Common myeloid progenitor, CD34-positive (primary cell): ENCODE data around the gene OR4C11.

ENCODE experiments used
- CTCF ChIA-PET: fragments of 350-600 bp; sonication (Branson Sonifier 250); formaldehyde crosslinking; loops from one replicate; lab custom pipeline; 2021; ENCODE audit warnings: antibody characterized with exemption; lab: Charles Lee
- POLR2A ChIA-PET: fragments of 350-600 bp; sonication (Branson Sonifier 250); formaldehyde crosslinking; loops from one replicate; lab custom pipeline; 2021; ENCODE audit warnings: antibody characterized with exemption; lab: Charles Lee
- DNase-seq, 3 donors: peaks; one replicate each; pipeline versions ENCODE4 v3.0.0 to v3.0.0-alpha.2; 2013
- H3K27ac ChIP-seq, 2 experiments: 1 replicate in 1 of 2; 2 replicates in 1 of 2; pipeline ENCODE4 v1.7.0; 2013; ENCODE audit warnings: inconsistent platforms in 2 of 2, low read length in 2 of 2, mild to moderate bottlenecking in 2 of 2, low read depth in 1 of 2, moderate library complexity in 1 of 2; ENCODE audit not compliant: severe bottlenecking in 2 of 2, insufficient read depth in 1 of 2, poor library complexity in 1 of 2
- H3K27me3 ChIP-seq, 5 experiments: replicated peaks in 2 of 5; 1 replicate in 3 of 5; 2 replicates in 2 of 5; pipeline versions ENCODE4 v1.6.1 to v1.7.0; 2013; ENCODE audit warnings: low read length in 4 of 5, mild to moderate bottlenecking in 2 of 5, moderate library complexity in 2 of 5, inconsistent platforms in 1 of 5; ENCODE audit not compliant: insufficient read depth in 5 of 5, control insufficient read depth in 4 of 5
- H3K36me3 ChIP-seq, 4 experiments: 1 replicate in 2 of 4; 2 replicates in 2 of 4; pipeline versions ENCODE4 v1.6.1 to v1.7.0; 2013; ENCODE audit warnings: low read length in 3 of 4, control low read depth in 1 of 4, mild to moderate bottlenecking in 1 of 4; ENCODE audit not compliant: control insufficient read depth in 4 of 4, insufficient read depth in 4 of 4
- H3K4me1 ChIP-seq, 4 experiments: 1 replicate in 3 of 4; 2 replicates in 1 of 4; pipeline versions ENCODE4 v1.6.1 to v1.7.1; 2013; ENCODE audit warnings: low read length in 3 of 4, mild to moderate bottlenecking in 3 of 4, control low read depth in 1 of 4, inconsistent platforms in 1 of 4, moderate library complexity in 1 of 4; ENCODE audit not compliant: control insufficient read depth in 4 of 4, insufficient read depth in 4 of 4; ENCODE audit errors: control extremely low read depth in 1 of 4
- H3K4me3 ChIP-seq, 7 experiments: 1 replicate in 4 of 7; 2 replicates in 3 of 7; pipeline versions ENCODE4 v1.5.1 to v1.7.0; 2013; ENCODE audit warnings: mild to moderate bottlenecking in 7 of 7, low read length in 6 of 7, moderate library complexity in 6 of 7, inconsistent platforms in 2 of 7, low read depth in 2 of 7, control low read depth in 1 of 7; ENCODE audit not compliant: insufficient read depth in 4 of 7, control insufficient read depth in 1 of 7; ENCODE audit errors: extremely low read depth in 1 of 7
- H3K9me3 ChIP-seq, 5 experiments: 1 replicate in 4 of 5; 2 replicates in 1 of 5; pipeline versions ENCODE4 v1.6.1 to v1.7.1; 2013; ENCODE audit warnings: low read length in 4 of 5, mild to moderate bottlenecking in 2 of 5, inconsistent platforms in 1 of 5, low read depth in 1 of 5, moderate library complexity in 1 of 5; ENCODE audit not compliant: control insufficient read depth in 4 of 5, insufficient read depth in 2 of 5; ENCODE audit errors: control extremely low read depth in 1 of 5
- WGBS: methylation state at CpG from one replicate; pipeline ENCODE4 v1.1.5; 2013; ENCODE audit not compliant: insufficient coverage; 5-methylcytosine and 5-hydroxymethylcytosine counted together

The OR4C11 gene

DNA sequence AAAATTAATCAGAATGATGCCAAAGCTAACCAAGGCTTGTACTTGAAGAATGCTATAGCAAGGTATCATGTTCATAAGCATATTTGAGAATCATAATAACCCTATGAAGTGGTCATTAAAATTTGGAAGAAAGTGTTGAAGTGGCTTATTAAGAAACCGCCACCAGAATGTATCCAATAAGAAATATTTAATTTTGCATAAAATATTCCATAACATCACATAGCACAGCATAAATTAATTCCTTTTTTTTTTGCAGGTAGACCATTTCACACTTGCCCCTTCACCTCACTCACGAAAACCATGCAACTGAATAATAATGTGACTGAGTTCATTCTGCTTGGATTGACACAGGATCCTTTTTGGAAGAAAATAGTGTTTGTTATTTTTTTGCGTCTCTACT lies 35.6 kb downstream of the OR4C11 start, which contains the start of gene OR4C16:
OR4C16 (plus strand) TSS at position 301 of the 400 bp plus-strand sequence; CDS start at position 301, 0 bp downstream.
- CTCF ChIA-PET: no interaction called here
- no peak within 1 kb of the TSS for H3K27ac ChIP-seq
- POLR2A ChIA-PET: no interaction called here
- no peaks in the 10 kb centered on the region for H3K27me3 ChIP-seq
- H3K9me3 ChIP-seq: peaks cover 0 to 5% (median 0%) of the 10 kb centered on the region in 5 experiments
- no peaks in the 10 kb centered on the region for H3K4me1 ChIP-seq
- whole genome bisulfite sequencing: no CpG with 5 or more reads among the region's 3 CpGs
- H3K36me3 ChIP-seq: no peaks in the 10 kb centered on the region
- H3K4me3 ChIP-seq: no peak within 1 kb of the TSS
- no peak for DNase-seq

GRCh38 chr11:55554169-55554568 lies 53.3 kb downstream of the OR4C11 start, which contains the start of gene OR4C15:
OR4C15 (plus strand) TSS chr11:55554469; CDS start chr11:55554469, 0 bp downstream.
- POLR2A ChIA-PET: no interaction called here
- no peak for DNase-seq
- Histone ChIP-seq H3K27ac (no peak within 1 kb of the TSS), H3K9me3 (peaks cover 0 to 6% (median 0%) of the 10 kb centered on the region in 5 experiments), H3K4me3 (no peak within 1 kb of the TSS), H3K4me1 (no peaks in the 10 kb centered on the region), H3K27me3 (no peaks in the 10 kb centered on the region), H3K36me3 (no peaks in the 10 kb centered on the region)
- CTCF ChIA-PET: no interaction called here
